Endothelial cell of umbilical vein (primary cell): ENCODE measurements around the gene NUP214. TPM values are rescaled to one million over a fixed set of nuclear protein-coding genes. Genes with fewer than 3 reads are reported as not detected.

Source experiments
- BruUV-seq: library from RNA; stranded (reverse); fragments of 400-500 nt; replicated peaks from 2 replicates; lab custom pipeline; 2021; lab: Mats Ljungman, UMichigan
- CTCF ChIA-PET: fragments of 300-600, 350-600 bp; sonication (Branson Sonifier 250); formaldehyde crosslinking; loops from one replicate; lab custom pipeline; 2021; ENCODE audit warnings: antibody characterized with exemption, inconsistent platforms; lab: Charles Lee
- POLR2A ChIA-PET: fragments of 300-600, 350-600 bp; sonication (Branson Sonifier 250); formaldehyde crosslinking; loops from one replicate; lab custom pipeline; 2021; ENCODE audit warnings: antibody characterized with exemption, inconsistent platforms; lab: Charles Lee
- DNase-seq: peaks from one replicate; pipeline ENCODE4 v3.0.0-alpha.2; 2011; ENCODE audit warnings: low read depth, low spot score
- FAIRE-seq: peaks from 2 replicates; lab custom pipeline; 2011; peaks lifted over from hg19 to GRCh38; lab: Jason Lieb, UNC
- H2AFZ ChIP-seq: 2 replicates; pipeline ENCODE4 v1.6.0; 2012; ENCODE audit warnings: low read depth, low read length, control low read depth, inconsistent platforms
- H3K27ac ChIP-seq: 2 replicates; pipeline ENCODE4 v1.5.1; 2011; ENCODE audit warnings: low read depth, mild to moderate bottlenecking, control low read depth, low read length, moderate library complexity; ENCODE audit not compliant: insufficient read depth
- H3K27me3 ChIP-seq, 2 experiments: 2 replicates each; pipeline versions ENCODE4 v1.6.0 to v1.6.1; 2011; ENCODE audit warnings: low read length in 2 of 2, mixed read lengths in 1 of 2; ENCODE audit not compliant: control insufficient read depth in 2 of 2, insufficient read depth in 2 of 2
- H3K36me3 ChIP-seq, 2 experiments: 2 replicates in 1 of 2; 3 replicates in 1 of 2; pipeline ENCODE4 v1.5.1; 2011; ENCODE audit warnings: low read length in 2 of 2, mild to moderate bottlenecking in 1 of 2, moderate library complexity in 1 of 2; ENCODE audit not compliant: control insufficient read depth in 2 of 2, insufficient read depth in 2 of 2; ENCODE audit errors: extremely low read depth in 1 of 2
- H3K4me1 ChIP-seq: 3 replicates; pipeline ENCODE4 v1.5.1; 2011; ENCODE audit warnings: mild to moderate bottlenecking, low read length; ENCODE audit not compliant: control insufficient read depth, insufficient read depth; ENCODE audit errors: extremely low read depth
- H3K4me2 ChIP-seq: 2 replicates; pipeline ENCODE4 v1.6.1; 2011; ENCODE audit warnings: low read length, control low read depth, mixed read lengths; ENCODE audit not compliant: insufficient read depth
- H3K4me3 ChIP-seq, 3 experiments: fragments of 200-600 bp in 1 of 3; sonication (generic), shearing (Covaris generic) in 1 of 3; replicated peaks in 1 of 3; 2 replicates each; pipeline ENCODE4 v1.5.1; 2011 to 2016; ENCODE audit warnings: control low read depth in 3 of 3, low read length in 3 of 3, mild to moderate bottlenecking in 2 of 3, inconsistent platforms in 1 of 3, low read depth in 1 of 3, moderate library complexity in 1 of 3; ENCODE audit not compliant: insufficient read depth in 1 of 3
- H3K79me2 ChIP-seq: 2 replicates; pipeline ENCODE4 v1.6.0; 2012; ENCODE audit warnings: low read length, inconsistent platforms; ENCODE audit not compliant: control insufficient read depth, insufficient read depth
- H3K9ac ChIP-seq: replicated peaks from 2 replicates; pipeline ENCODE3; 2011; ENCODE audit warnings: low read length, control low read depth; ENCODE audit not compliant: insufficient read depth; ENCODE audit errors: extremely low read depth
- H3K9me1 ChIP-seq: replicated peaks from 3 replicates; pipeline ENCODE4 v1.6.0; 2011; ENCODE audit warnings: mild to moderate bottlenecking, low read length; ENCODE audit not compliant: control insufficient read depth, insufficient read depth; ENCODE audit errors: extremely low read depth
- H3K9me3 ChIP-seq: replicated peaks from 2 replicates; pipeline ENCODE4 v1.5.1; 2012; ENCODE audit warnings: low read length, inconsistent platforms; ENCODE audit not compliant: control insufficient read depth, insufficient read depth
- H4K20me1 ChIP-seq: replicated peaks from 2 replicates; pipeline ENCODE3; 2011; ENCODE audit warnings: mild to moderate bottlenecking, low read length; ENCODE audit not compliant: control insufficient read depth, insufficient read depth; ENCODE audit errors: extremely low read depth
- CTCF ChIP-seq, 2 donors: IDR thresholded peaks; 1 replicate in 1 of 2; 2 replicates in 1 of 2; pipeline ENCODE4 v1.5.1; 2011; ENCODE audit warnings: low read length in 2 of 2, mild to moderate bottlenecking in 2 of 2, moderate library complexity in 2 of 2, control low read depth in 1 of 2, inconsistent platforms in 1 of 2, low read depth in 1 of 2; ENCODE audit not compliant: insufficient read depth in 1 of 2; ENCODE audit errors: extremely low read depth in 1 of 2
- EZH2 ChIP-seq: IDR thresholded peaks from 2 replicates; pipeline ENCODE4 v1.6.1; 2012; ENCODE audit warnings: borderline replicate concordance, low read depth, mild to moderate bottlenecking, moderate library complexity, low read length, inconsistent platforms; ENCODE audit not compliant: severe bottlenecking
- FOS ChIP-seq: IDR thresholded peaks from 2 replicates; pipeline ENCODE4 v1.6.1; 2011; ENCODE audit warnings: mild to moderate bottlenecking, low read length, moderate library complexity, borderline replicate concordance; ENCODE audit not compliant: insufficient read depth
- GATA2 ChIP-seq: IDR thresholded peaks from 2 replicates; pipeline ENCODE4 v1.7.0; 2011; ENCODE audit warnings: low read depth, mild to moderate bottlenecking, moderate library complexity, mixed read lengths, low read length; ENCODE audit not compliant: insufficient read length, insufficient read depth
- JUN ChIP-seq: IDR thresholded peaks from 2 replicates; pipeline ENCODE4 v1.6.1; 2011; ENCODE audit warnings: borderline replicate concordance, low read depth; ENCODE audit not compliant: insufficient read length, insufficient read depth
- MYC ChIP-seq: IDR thresholded peaks from one replicate; pipeline ENCODE4 v1.6.1; 2011; ENCODE audit warnings: mild to moderate bottlenecking, low read depth, low read length
- POLR2A ChIP-seq: IDR thresholded peaks from 2 replicates; pipeline ENCODE4 v1.6.1; 2012; ENCODE audit warnings: low read depth, mild to moderate bottlenecking, control low read depth, low read length
- POLR2AphosphoS5 ChIP-seq: IDR thresholded peaks from 2 replicates; pipeline ENCODE4 v1.6.1; 2012; ENCODE audit warnings: low read depth, mild to moderate bottlenecking, control low read depth, low read length, moderate library complexity; ENCODE audit not compliant: insufficient read depth
- dilution Hi-C: fragments of 300-500 bp; cut with MboI; formaldehyde crosslinking; loops from one replicate; pipeline ENCODE4 v1.15.0; 2019; ENCODE audit warnings: low sequenced_read_pairs; ENCODE audit not compliant: extremely low pct_ligation_motif_present
- intact Hi-C: fragments of 100-400 bp; cut with micrococcal nuclease; formaldehyde crosslinking; loops from one replicate; pipeline ENCODE4 v1.10.0; 2022
- polyA plus RNA-seq, 4 experiments: library from polyadenylated mRNA; depleted of rRNA in 3 of 4; stranded (reverse) in 3 of 4; unstranded in 1 of 4; fragments of >200 nt; gene quantifications; 2 replicates each; pipeline versions ENCODE4 v1.2.1 to v1.2.3, GENCODE V29; 2011 to 2012; ENCODE audit warnings: missing spikeins in 1 of 4
- total RNA-seq: library from RNA; stranded (reverse); gene quantifications from 2 replicates; pipeline ENCODE4 v1.2.3, GENCODE V29; 2021
- TF ChIP-seq, protein P1 (sequence below): IDR thresholded peaks from 2 replicates; pipeline ENCODE4 v1.6.1; 2011; ENCODE audit not compliant: insufficient read depth, insufficient read length

The NUP214 gene
- total and polyA plus RNA-seq, 2 donors (not counting 3 experiments of a cell fraction or from before 2014, with no cell fraction given), result 28.7 to 65.9 TPM

GRCh38 chr9:131260751-131261452 lies 135.5 kb downstream of the NUP214 start:
- no peaks in the 10 kb centered on the region for H3K79me2 ChIP-seq
- intact Hi-C loops, result no loop called here
- ChIA-PET CTCF (interaction anchor here (1.1 kb wide), 1 partner anchor 76 kb away, joined by 5 read pairs; no protein-coding TSS in a partner anchor), POLR2A (no interaction called here)
- no peak overlapping the region for H2AFZ ChIP-seq
- H3K4me3 ChIP-seq, result no peak overlapping the region
- H3K4me2 ChIP-seq, result no peak overlapping the region
- dilution Hi-C loops, result no loop called here
- peaks cover 0 to 43% of the 10 kb centered on the region in 2 experiments for H3K36me3 ChIP-seq
- H3K27me3 ChIP-seq, result no peaks in the 10 kb centered on the region
- H3K4me1 ChIP-seq, result peaks cover 7% of the 10 kb centered on the region
- TF ChIP-seq EZH2 (no peak), MYC (no peak), GATA2 (no peak), FOS (no peak), JUN (no peak), POLR2AphosphoS5 (no peak), CTCF (IDR thresholded peaks at IDR 0.05; ENCODE audit: extremely low read depth in 1 of 2, insufficient read depth in 1 of 2, low read depth in 1 of 2, low read length in 2 of 2) (no peak), POLR2A (no peak)
- TF ChIP-seq, protein P1, sequence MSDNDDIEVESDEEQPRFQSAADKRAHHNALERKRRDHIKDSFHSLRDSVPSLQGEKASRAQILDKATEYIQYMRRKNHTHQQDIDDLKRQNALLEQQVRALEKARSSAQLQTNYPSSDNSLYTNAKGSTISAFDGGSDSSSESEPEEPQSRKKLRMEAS, result no peak
- no peaks in the 10 kb centered on the region for H4K20me1 ChIP-seq
- FAIRE-seq, result no peak
- H3K9me3 ChIP-seq, result no peaks in the 10 kb centered on the region
- BruUV-seq, result TSS peak; percentile 25
- no peaks in the 10 kb centered on the region for H3K9me1 ChIP-seq
- H3K9ac ChIP-seq, result no peak overlapping the region
- no peak overlapping the region for H3K27ac ChIP-seq
- no peak for DNase-seq
